Measurements from ENCODE around the gene STOX2.

The STOX2 gene, protein sequence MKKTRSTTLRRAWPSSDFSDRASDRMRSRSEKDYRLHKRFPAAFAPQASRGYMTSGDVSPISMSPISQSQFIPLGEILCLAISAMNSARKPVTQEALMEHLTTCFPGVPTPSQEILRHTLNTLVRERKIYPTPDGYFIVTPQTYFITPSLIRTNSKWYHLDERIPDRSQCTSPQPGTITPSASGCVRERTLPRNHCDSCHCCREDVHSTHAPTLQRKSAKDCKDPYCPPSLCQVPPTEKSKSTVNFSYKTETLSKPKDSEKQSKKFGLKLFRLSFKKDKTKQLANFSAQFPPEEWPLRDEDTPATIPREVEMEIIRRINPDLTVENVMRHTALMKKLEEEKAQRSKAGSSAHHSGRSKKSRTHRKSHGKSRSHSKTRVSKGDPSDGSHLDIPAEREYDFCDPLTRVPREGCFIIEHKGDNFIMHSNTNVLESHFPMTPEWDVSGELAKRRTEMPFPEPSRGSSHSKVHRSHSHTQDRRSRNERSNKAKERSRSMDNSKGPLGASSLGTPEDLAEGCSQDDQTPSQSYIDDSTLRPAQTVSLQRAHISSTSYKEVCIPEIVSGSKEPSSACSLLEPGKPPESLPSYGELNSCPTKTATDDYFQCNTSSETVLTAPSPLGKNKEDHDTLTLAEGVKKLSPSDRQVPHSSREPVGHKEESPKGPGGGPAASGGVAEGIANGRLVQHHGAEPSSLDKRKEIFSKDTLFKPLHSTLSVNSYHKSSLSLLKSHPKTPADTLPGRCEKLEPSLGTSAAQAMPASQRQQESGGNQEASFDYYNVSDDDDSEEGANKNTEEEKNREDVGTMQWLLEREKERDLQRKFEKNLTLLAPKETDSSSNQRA (N-terminal part only)

DNA sequence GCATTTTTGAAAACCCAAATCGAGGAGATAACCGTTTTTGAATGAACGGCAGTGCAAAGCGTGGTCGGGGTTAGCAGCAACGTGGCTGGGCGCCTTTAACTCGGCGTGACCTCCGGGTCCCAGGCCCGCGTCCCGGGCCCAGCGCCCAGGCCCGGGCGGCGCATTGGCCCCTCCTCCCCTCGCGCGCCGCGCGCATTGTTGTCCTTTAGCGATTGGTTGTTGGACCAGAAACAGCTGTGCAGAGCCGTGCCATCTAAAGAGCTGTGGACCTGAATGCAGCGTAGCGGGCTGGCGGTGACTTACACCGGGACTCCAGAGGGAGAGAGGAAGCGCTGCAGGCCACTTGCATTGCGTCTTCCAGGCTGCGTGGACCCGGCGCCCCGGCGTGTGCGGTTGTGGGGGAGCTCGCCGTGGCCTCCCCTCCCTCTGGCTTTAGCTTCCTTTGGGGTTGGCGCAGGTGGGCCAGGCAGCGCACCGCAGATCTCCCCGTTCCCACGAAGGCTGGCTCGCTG lies at the start of gene STOX2:
Gene STOX2, plus strand, starts transcription at position 227 of the 512 bp plus-strand sequence. CDS start 1,484 bp downstream, outside the sequence.
- DNase-seq, result no peak

DNA sequence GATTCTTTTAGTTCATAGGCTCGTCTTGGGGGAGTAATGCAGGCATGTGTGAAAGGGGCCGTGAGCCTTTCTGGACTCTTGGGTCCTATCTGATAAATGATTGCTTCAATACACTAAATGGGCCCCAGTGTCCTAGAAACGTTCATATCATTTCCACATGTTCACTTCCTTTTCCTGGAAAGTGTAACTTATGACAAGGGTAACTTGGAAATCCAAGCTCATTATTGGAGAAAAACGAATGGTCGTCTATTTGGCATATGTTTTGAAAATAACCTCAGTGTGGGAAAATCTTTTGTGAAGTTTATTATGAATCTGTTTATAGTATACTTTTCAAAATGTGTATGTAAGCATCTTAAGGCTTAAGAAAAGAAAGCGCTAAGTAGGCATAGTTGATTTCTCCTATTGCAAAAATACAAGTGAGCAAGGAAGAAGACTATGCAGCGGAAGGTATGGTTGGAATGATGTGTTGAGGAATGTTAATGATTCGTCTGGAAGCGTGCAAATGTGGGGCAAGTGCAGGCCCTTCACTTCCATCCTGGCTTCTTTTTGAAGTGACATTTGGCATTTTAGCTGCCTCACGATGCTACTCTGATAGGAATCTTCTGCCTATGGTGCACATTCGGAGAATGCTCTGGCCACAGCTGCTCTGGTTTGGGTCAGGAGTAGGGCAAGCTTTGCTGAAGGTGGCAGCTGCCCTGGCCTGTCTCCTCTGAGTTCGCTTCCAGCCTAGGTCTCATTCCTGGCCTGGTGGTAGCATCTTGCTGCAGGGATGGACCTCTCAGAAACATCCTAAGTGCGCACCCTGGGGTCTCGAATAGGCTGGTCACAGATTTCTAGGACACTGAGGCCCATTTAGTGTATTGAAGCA lies 49.5 kb upstream of the STOX2 start:
- no peak for DNase-seq

DNA sequence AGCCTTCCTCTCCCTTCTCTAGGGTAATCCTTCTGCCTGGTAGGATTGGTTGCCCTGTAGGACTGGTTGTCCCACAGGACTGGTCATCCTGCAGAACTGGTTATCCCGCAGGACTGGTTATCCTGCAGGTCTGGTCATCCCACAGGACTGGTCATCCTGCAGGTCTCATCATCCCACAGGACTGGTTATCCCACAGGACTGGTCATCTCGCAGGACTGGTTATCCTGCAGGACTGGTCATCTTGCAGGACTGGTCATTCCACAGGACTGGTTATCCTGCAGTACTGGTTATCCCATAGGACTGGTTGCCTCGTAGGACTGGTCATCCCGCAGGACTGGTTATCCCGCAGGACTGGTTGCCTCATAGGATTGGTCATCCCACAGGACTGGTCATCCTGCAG lies 48.1 kb upstream of the STOX2 start:
- DNase-seq, result no peak

DNA sequence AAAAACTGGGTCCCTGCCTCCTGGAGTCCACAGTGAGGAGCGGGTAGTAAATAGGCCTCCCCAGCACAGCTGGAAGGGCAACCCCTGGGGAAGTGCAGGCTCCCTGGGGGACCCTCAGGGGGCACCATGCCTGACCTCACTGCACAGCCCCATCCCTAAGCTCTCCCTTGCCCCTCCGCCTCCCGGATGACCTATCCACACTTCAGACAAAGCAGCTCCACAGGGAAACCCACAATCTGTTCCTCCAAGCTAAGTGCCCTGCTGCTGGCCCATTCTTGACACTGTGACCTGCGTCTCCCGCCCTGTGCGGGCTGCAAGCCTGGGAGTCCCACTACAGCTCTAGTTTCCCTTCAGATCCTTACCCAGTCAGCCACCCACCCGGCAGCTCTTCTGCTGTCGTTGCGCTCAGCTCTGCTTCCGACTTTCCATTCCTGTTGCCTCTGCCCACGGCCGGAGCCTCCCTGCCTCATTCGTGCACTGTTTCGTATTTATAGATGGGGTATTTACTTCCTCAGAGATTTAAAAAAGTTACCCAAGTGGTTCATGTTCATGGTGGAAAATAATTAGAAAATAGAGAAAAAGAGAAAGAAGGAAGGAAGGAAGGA lies 47.0 kb upstream of the STOX2 start:
- no peak for DNase-seq

DNA sequence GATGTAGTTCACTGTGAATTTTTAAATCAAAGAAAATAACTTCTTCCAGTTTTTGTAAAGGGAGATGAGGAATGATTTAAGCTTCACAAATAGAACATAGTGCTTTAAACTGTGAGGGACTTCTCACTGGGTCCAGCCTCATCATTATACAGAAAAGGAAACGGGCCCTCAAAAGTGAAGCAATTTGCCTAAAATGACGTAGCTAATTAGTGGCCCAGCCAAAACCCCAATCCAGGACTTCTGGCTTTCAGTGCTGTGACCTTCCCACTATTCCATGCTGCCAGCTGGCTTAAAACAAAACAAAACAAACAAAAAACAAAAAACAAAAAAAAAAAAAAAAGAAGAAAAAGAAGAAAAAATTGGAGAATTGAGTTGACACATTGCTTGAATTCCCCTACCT lies 45.0 kb upstream of the STOX2 start:
- no peak for DNase-seq

DNA sequence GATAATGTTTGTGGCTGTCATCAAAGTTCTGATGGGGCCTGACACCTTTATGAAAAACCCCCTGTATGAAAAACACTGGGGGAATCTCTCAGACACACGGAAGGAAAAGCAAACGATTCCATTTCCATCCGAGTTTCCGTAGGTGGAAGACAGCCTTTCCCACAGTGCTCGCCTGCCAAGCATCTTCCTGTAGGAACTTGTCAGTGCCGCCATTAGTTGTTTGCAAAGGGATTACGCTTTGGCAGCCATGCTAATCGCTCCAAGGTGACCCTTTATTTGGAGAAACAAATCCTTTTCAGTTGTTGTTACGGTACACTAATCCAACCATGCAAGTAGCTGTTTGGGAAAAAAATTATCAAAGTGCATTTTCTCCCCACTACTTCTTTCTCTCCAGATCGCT lies 44.4 kb upstream of the STOX2 start:
- no peak for DNase-seq

DNA sequence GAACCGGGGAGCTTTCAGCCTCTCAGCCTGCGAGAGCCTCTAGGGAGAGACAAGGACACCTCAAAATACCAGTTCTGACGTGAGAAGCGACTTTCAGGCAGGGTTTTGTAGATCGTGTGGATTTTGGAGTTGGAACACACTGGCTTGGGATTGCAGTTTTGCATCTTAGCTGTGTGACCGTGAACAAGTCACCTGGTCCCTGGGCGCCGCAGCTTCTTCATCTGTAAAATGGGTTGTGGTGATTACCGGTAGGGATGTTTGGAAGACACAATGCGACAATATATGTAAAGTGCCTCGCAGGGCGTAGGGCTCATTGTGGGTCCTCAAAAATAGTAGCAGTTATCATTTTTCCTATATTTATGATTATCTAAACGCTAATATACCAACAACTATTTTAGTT lies 43.7 kb upstream of the STOX2 start:
- no peak for DNase-seq

DNA sequence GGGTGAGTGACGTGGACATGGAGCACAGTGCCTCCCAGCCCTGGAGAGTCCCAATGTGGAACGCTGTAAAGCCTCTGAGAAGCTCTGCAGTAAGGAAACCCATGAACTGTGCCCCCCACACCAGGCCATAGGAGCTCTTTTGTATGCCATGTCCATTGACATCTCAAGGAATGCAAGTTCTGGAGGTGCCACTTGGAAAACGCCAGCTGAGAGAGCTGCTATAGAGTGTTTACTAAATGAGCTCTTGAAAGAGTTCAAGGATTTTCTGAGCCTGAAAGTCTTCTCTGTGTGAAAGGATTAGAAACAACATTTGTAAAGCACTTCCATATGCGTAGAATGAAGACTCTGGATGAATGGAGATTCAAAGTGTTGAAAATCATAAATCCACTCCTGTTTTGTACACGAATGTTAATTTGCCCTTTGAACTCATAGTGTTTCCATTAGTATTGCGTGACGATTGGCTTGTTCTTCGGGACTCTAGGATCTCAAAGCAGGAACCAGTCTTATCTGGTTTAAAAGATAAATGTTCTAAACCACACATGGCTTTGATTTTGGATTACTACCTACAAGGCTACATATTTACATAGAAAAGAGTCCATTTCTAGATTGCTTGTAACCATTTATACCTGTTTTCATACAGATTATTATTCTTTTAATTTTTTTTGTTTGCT lies 41.8 kb upstream of the STOX2 start:
- peak; percentile 10 for DNase-seq

DNA sequence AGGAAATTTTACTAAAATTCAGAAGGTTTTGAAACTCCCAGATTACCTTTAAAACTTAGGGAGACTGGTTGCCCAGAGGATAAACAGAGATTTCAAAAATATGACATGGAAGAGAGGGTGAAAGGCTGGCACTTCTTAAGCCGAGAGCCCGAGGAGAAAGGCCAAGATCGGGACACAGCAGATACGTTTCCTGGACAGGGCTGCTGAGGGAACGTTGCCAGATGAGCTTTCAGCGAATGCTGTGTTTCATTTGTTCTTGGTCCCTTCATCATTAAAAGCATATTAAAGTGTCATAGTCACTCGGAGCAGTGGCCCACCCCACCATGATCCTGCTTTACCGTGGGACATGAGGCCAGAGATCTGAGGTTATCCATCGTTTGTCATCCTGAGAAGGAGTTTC lies 37.9 kb upstream of the STOX2 start:
- no peak for DNase-seq

DNA sequence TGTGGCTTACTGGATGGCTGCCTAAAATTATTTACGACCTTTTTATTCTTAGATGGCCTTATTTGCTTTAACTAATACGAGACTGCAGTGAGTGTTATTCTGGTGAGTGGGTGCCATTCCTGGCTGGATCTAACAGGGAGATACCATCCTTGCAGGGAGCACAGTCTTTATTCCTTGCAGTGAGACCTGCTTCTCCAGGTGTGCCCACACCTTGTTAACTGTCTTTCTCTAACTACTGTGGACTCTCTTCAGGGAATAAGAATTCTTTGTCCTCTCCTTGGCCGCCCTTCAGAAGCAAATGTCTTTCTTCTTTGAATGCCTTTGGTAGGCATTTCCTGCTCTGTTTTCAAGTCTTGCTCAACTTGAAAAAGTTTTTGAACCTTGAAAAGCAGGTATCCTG lies 34.1 kb upstream of the STOX2 start:
- DNase-seq, result no peak

DNA sequence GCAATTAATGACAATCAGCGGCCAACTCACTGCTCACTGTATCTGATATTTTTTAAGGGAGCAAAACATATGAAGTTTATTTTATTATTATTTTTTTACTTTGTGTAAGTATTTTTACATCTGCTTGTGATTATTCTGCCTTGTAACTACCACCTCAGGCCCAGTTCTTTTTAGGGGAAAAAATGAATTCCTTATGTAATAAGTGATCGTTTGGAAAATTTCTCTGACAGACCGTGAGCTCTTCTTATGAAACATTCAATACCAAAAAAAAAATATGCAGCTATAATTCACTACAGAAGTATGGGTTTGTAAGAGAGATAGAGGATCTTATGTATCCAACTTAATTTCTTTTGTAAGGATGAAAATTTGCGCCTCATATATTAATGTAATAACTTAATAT lies 33.5 kb upstream of the STOX2 start:
- DNase-seq, result no peak

DNA sequence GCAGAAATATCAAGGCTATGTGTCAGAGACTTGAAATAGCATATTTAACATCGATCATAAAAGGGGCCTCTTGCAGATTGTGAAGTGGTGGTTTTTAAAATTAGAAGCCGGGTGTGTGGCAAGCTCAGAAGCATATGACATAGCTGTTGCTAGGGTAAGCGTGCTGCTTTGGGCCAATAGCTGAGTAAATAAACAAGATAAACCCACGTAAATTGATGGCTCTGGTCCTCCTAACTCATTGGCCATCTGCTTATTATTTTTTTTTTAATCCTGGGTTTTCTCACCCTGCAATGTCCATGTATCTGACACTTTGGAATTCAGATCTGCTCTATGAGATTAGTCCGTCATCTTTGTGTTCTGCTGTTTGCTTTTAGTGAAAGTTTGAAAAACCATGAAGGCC lies 32.6 kb upstream of the STOX2 start:
- DNase-seq, result no peak

DNA sequence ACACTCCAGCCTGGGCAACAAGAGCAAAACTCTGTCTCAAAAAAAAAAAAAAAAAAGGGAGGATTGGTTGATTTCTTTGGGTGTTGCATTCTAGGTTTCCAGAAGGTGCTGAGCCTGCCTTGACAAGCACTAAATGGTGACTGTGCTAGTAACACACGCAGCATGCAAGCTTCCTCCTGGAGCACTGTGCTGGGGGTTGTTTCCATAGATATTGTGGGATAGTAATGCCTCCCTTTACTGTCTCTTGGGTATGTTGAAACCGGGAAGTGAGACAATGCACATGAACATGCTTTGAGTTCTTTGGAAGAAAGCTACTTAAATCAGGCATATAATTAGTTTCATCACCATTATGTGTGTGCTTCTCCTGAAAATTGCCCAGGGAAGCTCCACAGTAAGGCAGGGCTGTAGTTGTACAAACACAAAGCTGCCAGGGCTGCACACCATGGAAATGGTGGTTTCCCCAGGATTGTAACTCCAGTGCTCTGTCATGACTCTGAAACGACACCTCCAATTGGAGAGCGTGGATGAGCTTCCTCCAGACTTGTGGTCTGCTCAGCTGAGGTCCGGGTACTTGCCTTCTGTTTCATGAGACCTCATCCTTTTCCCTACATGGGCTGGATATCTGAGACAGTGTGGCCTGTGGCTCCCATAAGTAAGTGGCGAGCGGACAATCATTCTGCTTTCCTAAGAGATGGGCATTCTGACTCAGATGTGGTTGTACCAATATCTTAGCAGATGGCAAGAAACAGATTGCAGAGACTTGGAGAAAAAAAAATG lies 31.5 kb upstream of the STOX2 start:
- DNase-seq, result no peak

DNA sequence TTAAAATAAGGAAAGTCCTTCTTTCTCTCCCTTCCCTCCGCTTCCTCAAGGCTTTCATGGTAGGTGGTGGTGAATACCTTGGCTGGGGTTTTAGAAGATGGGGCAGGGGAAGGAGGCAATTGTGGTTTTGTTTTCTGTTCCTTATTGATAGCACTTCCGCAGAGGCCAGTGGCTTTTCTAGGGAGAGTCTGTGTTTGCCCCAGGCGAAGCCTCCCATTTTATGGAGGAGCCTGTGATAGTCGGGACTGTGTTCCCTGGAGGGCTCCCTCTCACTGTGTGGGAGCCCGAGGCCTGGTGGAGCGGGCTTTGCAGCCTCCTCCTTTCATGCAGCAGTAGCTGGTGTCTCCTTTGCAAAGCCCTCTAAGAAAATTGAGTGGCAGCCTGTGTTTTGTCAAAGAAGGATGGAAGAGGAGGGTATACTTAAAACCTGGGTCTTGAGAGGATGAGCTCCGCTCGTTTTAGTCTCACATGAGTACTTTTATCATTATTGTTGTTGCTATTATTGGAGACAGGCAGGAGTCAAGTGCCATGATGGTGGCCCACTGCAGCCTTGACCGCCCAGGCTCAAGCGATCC lies 29.8 kb upstream of the STOX2 start:
- DNase-seq, result peak; percentile 62

DNA sequence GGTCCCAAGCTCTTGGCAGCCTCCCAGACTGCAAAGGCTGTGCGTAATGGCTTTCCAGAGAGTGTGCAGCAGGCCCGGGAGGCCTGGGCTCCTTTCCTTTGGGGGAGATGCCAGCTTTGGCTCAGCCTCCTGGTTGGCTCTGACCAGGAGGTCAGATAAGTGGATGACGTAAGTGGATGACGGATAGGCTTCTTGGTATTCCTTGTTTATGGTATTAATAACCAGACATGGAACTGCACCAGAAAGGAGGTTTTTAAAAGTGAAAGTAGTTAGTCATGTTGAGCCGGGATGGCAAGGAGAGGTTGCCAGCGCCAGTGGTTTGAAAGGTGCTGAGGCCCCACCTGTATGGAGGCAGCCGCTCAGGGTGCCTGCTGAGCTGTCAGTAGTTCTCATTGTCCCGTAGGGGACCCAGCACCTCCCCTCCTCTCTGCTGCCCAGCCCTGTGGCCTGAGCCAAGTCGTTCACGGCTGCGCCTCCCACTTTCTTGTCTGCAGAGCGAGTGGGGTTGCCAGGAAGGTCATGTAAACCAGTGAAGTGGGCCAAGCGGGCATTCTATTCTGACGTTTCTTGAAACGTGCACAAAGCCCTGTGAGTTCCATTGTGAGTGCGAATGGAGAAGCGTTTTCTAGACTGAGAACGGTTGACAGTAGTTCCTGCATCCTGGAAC lies 28.7 kb upstream of the STOX2 start:
- DNase-seq, result peak; percentile 64

DNA sequence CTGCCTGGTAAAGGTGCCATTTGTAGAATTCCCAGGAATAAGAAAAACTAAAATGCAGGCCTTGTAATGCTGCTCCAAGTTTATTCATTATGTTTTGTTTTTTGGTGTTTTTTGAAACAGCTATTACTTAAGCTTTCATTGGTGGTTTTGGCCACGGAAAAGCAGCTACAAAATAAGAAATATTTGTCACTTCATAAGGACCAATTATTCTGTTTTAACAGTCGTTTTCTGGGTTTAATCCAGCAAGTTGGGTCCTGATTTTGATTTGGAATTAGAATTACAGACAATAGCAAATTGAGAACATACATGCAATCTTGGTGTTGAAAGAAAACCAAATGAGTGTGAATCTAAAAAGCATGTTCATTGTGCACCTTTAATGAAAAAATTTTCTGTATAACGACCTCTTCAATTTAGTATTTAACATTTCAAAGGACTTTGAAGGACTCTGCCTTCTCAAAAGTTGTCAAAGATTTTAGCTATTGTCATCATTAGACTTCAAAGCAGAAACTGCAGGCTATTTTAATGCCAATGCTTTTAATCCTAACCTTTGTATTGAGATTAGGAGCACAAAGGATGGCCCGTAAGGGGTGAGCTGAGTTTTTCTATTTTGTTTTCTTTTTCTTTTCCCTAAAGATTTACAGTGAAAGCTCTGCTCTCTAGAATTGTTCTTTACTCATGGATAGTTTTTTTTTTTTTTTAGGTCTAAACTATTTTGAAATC lies 26.7 kb upstream of the STOX2 start:
- DNase-seq, result no peak

DNA sequence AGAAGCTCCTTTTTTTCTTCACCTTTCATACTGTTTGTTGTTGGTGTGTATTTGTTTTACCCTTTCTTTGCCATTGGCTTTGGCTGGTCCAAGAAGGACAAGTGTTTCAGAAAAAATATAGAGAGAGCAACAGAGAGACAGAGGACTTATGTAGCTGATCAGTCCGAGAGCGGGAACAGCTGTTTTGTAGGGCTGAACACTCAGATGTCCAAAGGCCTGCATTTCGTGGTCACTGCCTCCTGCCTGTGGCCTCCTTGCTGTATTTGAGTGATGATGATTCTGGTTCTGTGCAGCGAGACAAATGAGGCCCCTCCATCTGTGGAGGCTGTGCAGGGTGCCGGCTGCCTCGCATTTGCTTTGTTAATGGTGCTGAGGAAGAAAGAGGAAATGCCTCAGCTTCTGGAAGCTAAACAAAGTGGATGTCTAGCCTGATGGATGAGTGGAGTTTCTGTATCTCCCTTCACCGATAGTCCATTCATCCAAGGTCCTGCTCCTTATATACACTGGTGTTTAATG lies 19.8 kb upstream of the STOX2 start:
- no peak for DNase-seq

DNA sequence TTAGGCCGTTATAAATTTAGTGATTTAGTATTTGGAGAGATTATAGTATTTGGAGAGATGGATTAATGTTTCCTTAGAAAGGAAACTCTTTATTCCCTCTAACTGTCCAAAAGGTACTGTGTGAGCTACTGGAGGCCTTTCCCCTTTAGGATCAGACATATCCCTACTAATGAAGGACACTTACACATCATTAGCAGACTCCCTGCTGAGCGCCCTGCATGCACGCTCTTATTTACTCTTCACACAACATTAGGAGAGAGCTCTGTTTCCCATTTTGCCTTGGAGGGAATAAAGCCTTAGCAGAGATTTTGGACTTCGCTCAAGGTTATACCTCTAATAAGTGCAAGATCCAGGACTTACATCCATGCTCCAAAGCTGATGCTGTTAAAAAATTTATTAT lies 17.8 kb upstream of the STOX2 start:
- no peak for DNase-seq

DNA sequence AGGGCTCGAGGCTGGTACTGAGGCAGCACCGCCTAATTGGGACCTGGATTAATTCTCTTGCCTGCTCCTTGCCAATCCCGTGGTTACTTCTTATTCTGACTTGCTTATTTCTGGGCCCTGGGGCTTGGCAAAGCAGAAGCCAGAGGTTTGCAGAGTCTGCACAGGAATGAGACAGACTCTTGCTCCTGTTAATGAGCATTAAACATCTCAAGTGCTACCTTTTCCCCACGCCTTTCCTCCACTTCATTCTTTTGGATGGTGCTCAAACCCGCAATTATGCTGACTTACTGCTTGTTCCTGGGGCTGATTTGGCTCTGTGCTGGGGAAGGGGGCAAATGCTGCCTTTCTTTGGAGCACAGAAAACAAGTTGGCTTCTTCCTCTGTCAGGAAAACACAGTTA lies 16.5 kb upstream of the STOX2 start:
- DNase-seq, result no peak

Measured in OCI-M1 (cell line).